Memory B cell (primary cell): ENCODE results near the gene GAL3ST3.
"Not testable (repeated sequence)": the region's sequence is repeated elsewhere in the genome, so short reads cannot be mapped to it uniquely, and the experiment has no call there.

Experiments
- ATAC-seq: fragments of 150-1000 bp; cut with Tn5 transposase; 2 replicates; pipeline ENCODE4 v1.10.0; 2021; ENCODE audit warnings: low read depth, mild to moderate bottlenecking, moderate library complexity
- DNase-seq, 2 donors: peaks; one replicate each; pipeline ENCODE4 v3.0.0; 2022; ENCODE audit warnings: low spot score in 2 of 2
- H3K27ac Mint-ChIP-seq: one replicate; pipeline ENCODE4 v1.8.0; 2022; ENCODE audit warnings: mild to moderate bottlenecking, moderate library complexity, mixed read lengths
- H3K27me3 Mint-ChIP-seq: one replicate; pipeline ENCODE4 v1.8.0; 2022; ENCODE audit warnings: mixed read lengths
- H3K36me3 Mint-ChIP-seq: one replicate; pipeline ENCODE4 v1.8.0; 2022; ENCODE audit warnings: mild to moderate bottlenecking, mixed read lengths
- H3K4me1 Mint-ChIP-seq: one replicate; pipeline ENCODE4 v1.8.0; 2022; ENCODE audit warnings: mixed read lengths
- H3K4me3 Mint-ChIP-seq: one replicate; pipeline ENCODE4 v1.8.0; 2022; ENCODE audit warnings: mild to moderate bottlenecking, moderate library complexity, mixed read lengths
- H3K9me3 Mint-ChIP-seq: one replicate; pipeline ENCODE4 v1.8.0; 2022; ENCODE audit warnings: mixed read lengths

GAL3ST3 gene

GRCh38 chr11:66048547-66049323, at the start of gene GAL3ST3:
TSS of gene GAL3ST3 (minus strand) at chr11:66049161. CDS start at chr11:66045415, 3,746 bp downstream.
- Mint-ChIP-seq H3K27me3 (peaks cover 3% of the 10 kb centered on the region), H3K36me3 (peaks cover 5% of the 10 kb centered on the region), H3K4me1 (peaks cover 24% of the 10 kb centered on the region), H3K9me3 (no peaks in the 10 kb centered on the region), H3K27ac (no peak within 1 kb of the TSS), H3K4me3 (no peak within 1 kb of the TSS)
- ATAC-seq (no peak), DNase-seq (no peak)

GRCh38 chr11:66092125-66092524, 43.2 kb upstream of the GAL3ST3 start:
- not testable (repeated sequence) for H3K36me3 Mint-ChIP-seq, H3K27ac Mint-ChIP-seq, H3K4me3 Mint-ChIP-seq, H3K9me3 Mint-ChIP-seq, DNase-seq, H3K27me3 Mint-ChIP-seq, ATAC-seq
- peaks cover 26% of the 10 kb centered on the region for H3K4me1 Mint-ChIP-seq

- ATAC-seq: no peak
Measured at GRCh38 chr11:66090288-66090687, 41.3 kb upstream of the GAL3ST3 start.

GRCh38 chr11:66089067-66089466, 40.1 kb upstream of the GAL3ST3 start:
- Mint-ChIP-seq H3K27ac (no peak overlapping the region), H3K4me1 (peaks cover 33% of the 10 kb centered on the region), H3K4me3 (no peak overlapping the region), H3K27me3 (no peaks in the 10 kb centered on the region), H3K9me3 (no peaks in the 10 kb centered on the region), H3K36me3 (peaks cover 10% of the 10 kb centered on the region)
- DNase-seq: no peak
- no peak for ATAC-seq

More at GRCh38 chr11:66090288-66090687, 41.3 kb upstream of the GAL3ST3 start:
- Mint-ChIP-seq H3K27me3 (no peaks in the 10 kb centered on the region), H3K4me3 (no peak overlapping the region), H3K9me3 (no peaks in the 10 kb centered on the region), H3K36me3 (peaks cover 8% of the 10 kb centered on the region), H3K4me1 (peaks cover 24% of the 10 kb centered on the region), H3K27ac (no peak overlapping the region)
- DNase-seq: no peak

- Mint-ChIP-seq H3K27ac (peak overlapping the region; percentile 77), H3K9me3 (no peaks in the 10 kb centered on the region), H3K4me1 (peaks cover 33% of the 10 kb centered on the region), H3K27me3 (no peaks in the 10 kb centered on the region), H3K4me3 (peak overlapping the region; percentile 43), H3K36me3 (peaks cover 9% of the 10 kb centered on the region)
- no peak for DNase-seq
- ATAC-seq: peak; percentile 21
Measured at GRCh38 chr11:66087148-66087908, 38.4 kb upstream of the GAL3ST3 start.

GRCh38 chr11:66084821-66085475, 36.0 kb upstream of the GAL3ST3 start:
- H3K9me3 Mint-ChIP-seq: no peaks in the 10 kb centered on the region
- H3K4me3 Mint-ChIP-seq: no peak overlapping the region
- no peak for ATAC-seq
- H3K27me3 Mint-ChIP-seq: no peaks in the 10 kb centered on the region
- peak overlapping the region; percentile 77 for H3K27ac Mint-ChIP-seq
- no peak for DNase-seq
- H3K4me1 Mint-ChIP-seq: peaks cover 49% of the 10 kb centered on the region
- peaks cover 7% of the 10 kb centered on the region for H3K36me3 Mint-ChIP-seq

GRCh38 chr11:66083767-66084166, 34.8 kb upstream of the GAL3ST3 start:
- no peaks in the 10 kb centered on the region for H3K9me3 Mint-ChIP-seq
- ATAC-seq: no peak
- peak overlapping the region; percentile 77 for H3K27ac Mint-ChIP-seq
- H3K4me3 Mint-ChIP-seq: peak overlapping the region; percentile 68
- H3K4me1 Mint-ChIP-seq: peaks cover 54% of the 10 kb centered on the region
- no peaks in the 10 kb centered on the region for H3K27me3 Mint-ChIP-seq
- DNase-seq: no peak
- H3K36me3 Mint-ChIP-seq: peaks cover 12% of the 10 kb centered on the region

- Mint-ChIP-seq H3K9me3 (no peaks in the 10 kb centered on the region), H3K36me3 (peaks cover 12% of the 10 kb centered on the region), H3K27me3 (no peaks in the 10 kb centered on the region), H3K4me1 (peaks cover 55% of the 10 kb centered on the region), H3K27ac (peak overlapping the region; percentile 77), H3K4me3 (peak overlapping the region; percentile 22)
- DNase-seq (no peak), ATAC-seq (no peak)
Measured at GRCh38 chr11:66082946-66083698, 34.2 kb upstream of the GAL3ST3 start.

- Mint-ChIP-seq H3K9me3 (no peaks in the 10 kb centered on the region), H3K36me3 (peaks cover 13% of the 10 kb centered on the region), H3K4me1 (peaks cover 52% of the 10 kb centered on the region), H3K27ac (peak overlapping the region; percentile 92), H3K4me3 (peak overlapping the region; percentile 73), H3K27me3 (no peaks in the 10 kb centered on the region)
- DNase-seq (peak; percentile 46 to 73), ATAC-seq (peak; percentile 98)
Measured at GRCh38 chr11:66081505-66081904, 32.5 kb upstream of the GAL3ST3 start.

- DNase-seq: no peak
- no peak for ATAC-seq
- Mint-ChIP-seq H3K27ac (peak overlapping the region; percentile 92), H3K4me3 (peak overlapping the region; percentile 73), H3K9me3 (no peaks in the 10 kb centered on the region), H3K27me3 (no peaks in the 10 kb centered on the region), H3K4me1 (peaks cover 52% of the 10 kb centered on the region), H3K36me3 (peaks cover 17% of the 10 kb centered on the region)
Measured at GRCh38 chr11:66080055-66080817, 31.3 kb upstream of the GAL3ST3 start.

- Mint-ChIP-seq H3K36me3 (peaks cover 17% of the 10 kb centered on the region), H3K4me1 (peaks cover 44% of the 10 kb centered on the region), H3K27ac (peak overlapping the region; percentile 76)
- H3K9me3 Mint-ChIP-seq, H3K27me3 Mint-ChIP-seq, H3K4me3 Mint-ChIP-seq, DNase-seq, ATAC-seq: not testable (repeated sequence)
Measured at GRCh38 chr11:66078949-66079348, 30.0 kb upstream of the GAL3ST3 start.

GRCh38 chr11:66077927-66078326, 29.0 kb upstream of the GAL3ST3 start:
- peak overlapping the region; percentile 55 for H3K4me3 Mint-ChIP-seq
- H3K27ac Mint-ChIP-seq: peak overlapping the region; percentile 76
- DNase-seq (no peak), ATAC-seq (peak; percentile 20)
- H3K4me1 Mint-ChIP-seq: peaks cover 44% of the 10 kb centered on the region
- H3K27me3 Mint-ChIP-seq: no peaks in the 10 kb centered on the region
- no peaks in the 10 kb centered on the region for H3K9me3 Mint-ChIP-seq
- H3K36me3 Mint-ChIP-seq: peaks cover 18% of the 10 kb centered on the region

GRCh38 chr11:66076561-66076960, 27.6 kb upstream of the GAL3ST3 start:
- no peak for DNase-seq
- Mint-ChIP-seq H3K27me3 (no peaks in the 10 kb centered on the region), H3K27ac (peak overlapping the region; percentile 35), H3K9me3 (no peaks in the 10 kb centered on the region), H3K4me1 (peaks cover 53% of the 10 kb centered on the region), H3K36me3 (peaks cover 23% of the 10 kb centered on the region), H3K4me3 (no peak overlapping the region)
- no peak for ATAC-seq
